ENCODE measurements around the gene GAS2L1. TPM values are rescaled to one million over a fixed set of nuclear protein-coding genes. Genes with fewer than 3 reads are reported as not detected.

Gene GAS2L1
- total and polyA plus RNA-seq, 2 experiments from 2014 or later: 5.2 to 9.5 TPM

DNA sequence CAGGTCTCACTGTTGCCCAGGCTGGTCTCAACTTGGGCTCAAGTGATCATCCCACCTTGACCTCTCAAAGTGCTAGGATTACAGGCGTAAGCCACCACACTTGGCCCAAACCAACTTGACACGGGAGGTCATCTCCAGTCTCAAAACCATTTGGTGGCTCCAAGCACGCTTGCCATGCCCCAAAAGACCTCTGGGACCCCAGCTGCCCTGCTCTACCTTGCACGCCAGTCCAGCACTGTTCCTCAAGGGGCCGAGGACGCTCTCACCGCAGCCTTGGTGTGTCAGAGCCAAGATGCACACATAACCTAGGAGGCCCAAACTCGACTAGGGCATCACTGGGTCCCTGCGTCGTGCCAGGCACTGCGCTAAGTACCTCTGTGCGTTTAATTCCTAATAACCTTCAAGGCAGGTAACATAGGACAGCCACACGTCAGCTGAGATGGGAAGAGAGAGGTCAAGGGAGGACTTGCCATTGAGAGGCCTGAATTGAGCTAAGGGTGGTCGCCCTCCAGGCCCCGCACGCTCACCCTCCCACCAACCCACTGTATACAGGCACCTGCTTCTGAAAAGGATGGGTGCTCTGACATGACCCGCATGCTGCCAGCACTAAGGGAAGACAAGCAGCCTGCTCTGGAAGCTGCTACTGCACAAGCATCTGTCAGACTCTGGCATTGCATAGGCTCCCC is 4.6 kb upstream of the GAS2L1 start:
- H3K4me3 ChIP-seq: no peak overlapping the region
- no peak for TF ChIP-seq CREB1 (CRISPR knock-in tag; IDR thresholded peaks at IDR 0.05; ENCODE audit: low read depth)
- TF ChIP-seq, protein P1, sequence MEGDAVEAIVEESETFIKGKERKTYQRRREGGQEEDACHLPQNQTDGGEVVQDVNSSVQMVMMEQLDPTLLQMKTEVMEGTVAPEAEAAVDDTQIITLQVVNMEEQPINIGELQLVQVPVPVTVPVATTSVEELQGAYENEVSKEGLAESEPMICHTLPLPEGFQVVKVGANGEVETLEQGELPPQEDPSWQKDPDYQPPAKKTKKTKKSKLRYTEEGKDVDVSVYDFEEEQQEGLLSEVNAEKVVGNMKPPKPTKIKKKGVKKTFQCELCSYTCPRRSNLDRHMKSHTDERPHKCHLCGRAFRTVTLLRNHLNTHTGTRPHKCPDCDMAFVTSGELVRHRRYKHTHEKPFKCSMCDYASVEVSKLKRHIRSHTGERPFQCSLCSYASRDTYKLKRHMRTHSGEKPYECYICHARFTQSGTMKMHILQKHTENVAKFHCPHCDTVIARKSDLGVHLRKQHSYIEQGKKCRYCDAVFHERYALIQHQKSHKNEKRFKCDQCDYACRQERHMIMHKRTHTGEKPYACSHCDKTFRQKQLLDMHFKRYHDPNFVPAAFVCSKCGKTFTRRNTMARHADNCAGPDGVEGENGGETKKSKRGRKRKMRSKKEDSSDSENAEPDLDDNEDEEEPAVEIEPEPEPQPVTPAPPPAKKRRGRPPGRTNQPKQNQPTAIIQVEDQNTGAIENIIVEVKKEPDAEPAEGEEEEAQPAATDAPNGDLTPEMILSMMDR (conservative IDR thresholded peaks at IDR 0.05; ENCODE audit: low read depth in 2 of 2): no peak
- TF ChIP-seq ZNF331 (CRISPR knock-in tag; IDR thresholded peaks at IDR 0.05; ENCODE audit: low read depth): no peak
- no peak; the same call in 1 of the 2 replicates for TF ChIP-seq POLR2AphosphoS5 (IDR thresholded peaks at IDR 0.05; ENCODE audit: low read depth)
- H3K4me1 ChIP-seq (ENCODE audit: insufficient read depth): peaks cover 10% of the 10 kb centered on the region; the same call in 1 of the 2 replicates
- H3K9me2 ChIP-seq (ENCODE audit: insufficient read depth): no peaks in the 10 kb centered on the region
- peaks cover 57% of the 10 kb centered on the region for H3F3A ChIP-seq (replicated peaks; ENCODE audit: low read depth)
- DNase-seq (ENCODE audit: low spot score) (no peak), ATAC-seq (no peak)
- H3K27me3 ChIP-seq (ENCODE audit: insufficient read depth): no peaks in the 10 kb centered on the region
- H2AFZ ChIP-seq: no peak overlapping the region
- Mint-ChIP-seq H3K9me3 (no peaks in the 10 kb centered on the region; the same call in 2 of the 3 replicates), H3K27me3 (ENCODE audit: insufficient read depth, low read depth, poor library complexity) (peaks cover 30% of the 10 kb centered on the region), H3K4me3 (no peak overlapping the region), H3K4me1 (peaks cover 25% of the 10 kb centered on the region), H3K36me3 (ENCODE audit: low read depth) (peaks cover 46% of the 10 kb centered on the region), H3K27ac (peak overlapping the region; percentile 57; the same call in 1 of the 2 replicates)
- peak overlapping the region; percentile 76; the same call in 1 of the 2 replicates for H3K27ac ChIP-seq (ENCODE audit: low read depth)
- peaks cover 37% of the 10 kb centered on the region for H3K36me3 ChIP-seq (ENCODE audit: insufficient read depth)
- H3K79me2 ChIP-seq (replicated peaks; ENCODE audit: insufficient read depth): 0 out of 2 replicates have a peak, but pooled peaks cover 3% of the 10 kb centered on the region
- H4K20me1 ChIP-seq (replicated peaks; ENCODE audit: insufficient read depth): peaks cover 15% of the 10 kb centered on the region
- H3K4me2 ChIP-seq: no peak overlapping the region

DNA sequence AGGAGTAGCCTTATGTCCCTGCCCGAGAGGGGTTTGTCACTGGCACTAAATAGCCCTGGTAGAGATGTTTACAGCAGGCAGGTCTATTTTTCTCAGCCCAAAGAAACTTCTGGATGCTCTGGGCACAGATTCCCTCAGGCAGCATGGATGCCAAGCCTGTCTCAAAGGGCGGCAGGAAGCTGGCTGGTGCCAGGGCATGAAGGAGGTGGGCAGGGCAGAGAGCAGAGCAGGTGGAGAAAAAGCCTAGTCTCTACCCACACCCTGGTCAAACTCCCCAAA is 4.1 kb upstream of the GAS2L1 start:
- Histone ChIP-seq H3F3A (replicated peaks; ENCODE audit: low read depth) (peaks cover 52% of the 10 kb centered on the region), H3K27me3 (ENCODE audit: insufficient read depth) (no peaks in the 10 kb centered on the region), H3K27ac (ENCODE audit: low read depth) (no peak overlapping the region), H3K79me2 (replicated peaks; ENCODE audit: insufficient read depth) (0 out of 2 replicates have a peak, but pooled peaks cover 3% of the 10 kb centered on the region), H4K20me1 (replicated peaks; ENCODE audit: insufficient read depth) (peaks cover 14% of the 10 kb centered on the region), H3K4me3 (no peak overlapping the region), H3K4me1 (ENCODE audit: insufficient read depth) (peaks cover 10% of the 10 kb centered on the region; the same call in 1 of the 2 replicates), H3K4me2 (no peak overlapping the region), H3K9me2 (ENCODE audit: insufficient read depth) (no peaks in the 10 kb centered on the region), H3K36me3 (ENCODE audit: insufficient read depth) (peaks cover 32% of the 10 kb centered on the region), H2AFZ (no peak overlapping the region)
- Mint-ChIP-seq H3K9me3 (no peaks in the 10 kb centered on the region; the same call in 2 of the 3 replicates), H3K27ac (no peak overlapping the region), H3K4me1 (peaks cover 26% of the 10 kb centered on the region), H3K36me3 (ENCODE audit: low read depth) (peaks cover 42% of the 10 kb centered on the region), H3K4me3 (no peak overlapping the region), H3K27me3 (ENCODE audit: insufficient read depth, low read depth, poor library complexity) (peaks cover 28% of the 10 kb centered on the region)
- ATAC-seq: no peak
- no peak for DNase-seq (ENCODE audit: low spot score)
- TF ChIP-seq EZH2 (IDR thresholded peaks at IDR 0.05; ENCODE audit: low read depth, unreplicated experiment) (no peak), STAT1 (IDR thresholded peaks at IDR 0.05; ENCODE audit: unreplicated experiment) (no peak), JUNB (IDR thresholded peaks at IDR 0.05; ENCODE audit: unreplicated experiment) (no peak), ZNF331 (CRISPR knock-in tag; IDR thresholded peaks at IDR 0.05; ENCODE audit: low read depth) (no peak)
- TF ChIP-seq, protein P2, sequence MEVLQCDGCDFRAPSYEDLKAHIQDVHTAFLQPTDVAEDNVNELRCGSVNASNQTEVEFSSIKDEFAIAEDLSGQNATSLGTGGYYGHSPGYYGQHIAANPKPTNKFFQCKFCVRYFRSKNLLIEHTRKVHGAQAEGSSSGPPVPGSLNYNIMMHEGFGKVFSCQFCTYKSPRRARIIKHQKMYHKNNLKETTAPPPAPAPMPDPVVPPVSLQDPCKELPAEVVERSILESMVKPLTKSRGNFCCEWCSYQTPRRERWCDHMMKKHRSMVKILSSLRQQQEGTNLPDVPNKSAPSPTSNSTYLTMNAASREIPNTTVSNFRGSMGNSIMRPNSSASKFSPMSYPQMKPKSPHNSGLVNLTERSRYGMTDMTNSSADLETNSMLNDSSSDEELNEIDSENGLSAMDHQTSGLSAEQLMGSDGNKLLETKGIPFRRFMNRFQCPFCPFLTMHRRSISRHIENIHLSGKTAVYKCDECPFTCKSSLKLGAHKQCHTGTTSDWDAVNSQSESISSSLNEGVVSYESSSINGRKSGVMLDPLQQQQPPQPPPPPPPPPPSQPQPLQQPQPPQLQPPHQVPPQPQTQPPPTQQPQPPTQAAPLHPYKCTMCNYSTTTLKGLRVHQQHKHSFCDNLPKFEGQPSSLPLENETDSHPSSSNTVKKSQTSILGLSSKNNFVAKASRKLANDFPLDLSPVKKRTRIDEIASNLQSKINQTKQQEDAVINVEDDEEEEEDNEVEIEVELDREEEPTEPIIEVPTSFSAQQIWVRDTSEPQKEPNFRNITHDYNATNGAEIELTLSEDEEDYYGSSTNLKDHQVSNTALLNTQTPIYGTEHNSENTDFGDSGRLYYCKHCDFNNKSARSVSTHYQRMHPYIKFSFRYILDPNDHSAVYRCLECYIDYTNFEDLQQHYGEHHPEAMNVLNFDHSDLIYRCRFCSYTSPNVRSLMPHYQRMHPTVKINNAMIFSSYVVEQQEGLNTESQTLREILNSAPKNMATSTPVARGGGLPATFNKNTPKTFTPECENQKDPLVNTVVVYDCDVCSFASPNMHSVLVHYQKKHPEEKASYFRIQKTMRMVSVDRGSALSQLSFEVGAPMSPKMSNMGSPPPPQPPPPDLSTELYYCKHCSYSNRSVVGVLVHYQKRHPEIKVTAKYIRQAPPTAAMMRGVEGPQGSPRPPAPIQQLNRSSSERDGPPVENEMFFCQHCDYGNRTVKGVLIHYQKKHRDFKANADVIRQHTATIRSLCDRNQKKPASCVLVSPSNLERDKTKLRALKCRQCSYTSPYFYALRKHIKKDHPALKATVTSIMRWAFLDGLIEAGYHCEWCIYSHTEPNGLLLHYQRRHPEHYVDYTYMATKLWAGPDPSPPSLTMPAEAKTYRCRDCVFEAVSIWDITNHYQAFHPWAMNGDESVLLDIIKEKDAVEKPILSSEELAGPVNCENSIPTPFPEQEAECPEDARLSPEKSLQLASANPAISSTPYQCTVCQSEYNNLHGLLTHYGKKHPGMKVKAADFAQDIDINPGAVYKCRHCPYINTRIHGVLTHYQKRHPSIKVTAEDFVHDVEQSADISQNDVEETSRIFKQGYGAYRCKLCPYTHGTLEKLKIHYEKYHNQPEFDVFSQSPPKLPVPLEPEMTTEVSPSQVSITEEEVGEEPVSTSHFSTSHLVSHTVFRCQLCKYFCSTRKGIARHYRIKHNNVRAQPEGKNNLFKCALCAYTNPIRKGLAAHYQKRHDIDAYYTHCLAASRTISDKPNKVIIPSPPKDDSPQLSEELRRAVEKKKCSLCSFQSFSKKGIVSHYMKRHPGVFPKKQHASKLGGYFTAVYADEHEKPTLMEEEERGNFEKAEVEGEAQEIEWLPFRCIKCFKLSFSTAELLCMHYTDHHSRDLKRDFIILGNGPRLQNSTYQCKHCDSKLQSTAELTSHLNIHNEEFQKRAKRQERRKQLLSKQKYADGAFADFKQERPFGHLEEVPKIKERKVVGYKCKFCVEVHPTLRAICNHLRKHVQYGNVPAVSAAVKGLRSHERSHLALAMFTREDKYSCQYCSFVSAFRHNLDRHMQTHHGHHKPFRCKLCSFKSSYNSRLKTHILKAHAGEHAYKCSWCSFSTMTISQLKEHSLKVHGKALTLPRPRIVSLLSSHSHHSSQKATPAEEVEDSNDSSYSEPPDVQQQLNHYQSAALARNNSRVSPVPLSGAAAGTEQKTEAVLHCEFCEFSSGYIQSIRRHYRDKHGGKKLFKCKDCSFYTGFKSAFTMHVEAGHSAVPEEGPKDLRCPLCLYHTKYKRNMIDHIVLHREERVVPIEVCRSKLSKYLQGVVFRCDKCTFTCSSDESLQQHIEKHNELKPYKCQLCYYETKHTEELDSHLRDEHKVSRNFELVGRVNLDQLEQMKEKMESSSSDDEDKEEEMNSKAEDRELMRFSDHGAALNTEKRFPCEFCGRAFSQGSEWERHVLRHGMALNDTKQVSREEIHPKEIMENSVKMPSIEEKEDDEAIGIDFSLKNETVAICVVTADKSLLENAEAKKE (CRISPR knock-in tag; IDR thresholded peaks at IDR 0.05): no peak
- TF ChIP-seq, protein P3, sequence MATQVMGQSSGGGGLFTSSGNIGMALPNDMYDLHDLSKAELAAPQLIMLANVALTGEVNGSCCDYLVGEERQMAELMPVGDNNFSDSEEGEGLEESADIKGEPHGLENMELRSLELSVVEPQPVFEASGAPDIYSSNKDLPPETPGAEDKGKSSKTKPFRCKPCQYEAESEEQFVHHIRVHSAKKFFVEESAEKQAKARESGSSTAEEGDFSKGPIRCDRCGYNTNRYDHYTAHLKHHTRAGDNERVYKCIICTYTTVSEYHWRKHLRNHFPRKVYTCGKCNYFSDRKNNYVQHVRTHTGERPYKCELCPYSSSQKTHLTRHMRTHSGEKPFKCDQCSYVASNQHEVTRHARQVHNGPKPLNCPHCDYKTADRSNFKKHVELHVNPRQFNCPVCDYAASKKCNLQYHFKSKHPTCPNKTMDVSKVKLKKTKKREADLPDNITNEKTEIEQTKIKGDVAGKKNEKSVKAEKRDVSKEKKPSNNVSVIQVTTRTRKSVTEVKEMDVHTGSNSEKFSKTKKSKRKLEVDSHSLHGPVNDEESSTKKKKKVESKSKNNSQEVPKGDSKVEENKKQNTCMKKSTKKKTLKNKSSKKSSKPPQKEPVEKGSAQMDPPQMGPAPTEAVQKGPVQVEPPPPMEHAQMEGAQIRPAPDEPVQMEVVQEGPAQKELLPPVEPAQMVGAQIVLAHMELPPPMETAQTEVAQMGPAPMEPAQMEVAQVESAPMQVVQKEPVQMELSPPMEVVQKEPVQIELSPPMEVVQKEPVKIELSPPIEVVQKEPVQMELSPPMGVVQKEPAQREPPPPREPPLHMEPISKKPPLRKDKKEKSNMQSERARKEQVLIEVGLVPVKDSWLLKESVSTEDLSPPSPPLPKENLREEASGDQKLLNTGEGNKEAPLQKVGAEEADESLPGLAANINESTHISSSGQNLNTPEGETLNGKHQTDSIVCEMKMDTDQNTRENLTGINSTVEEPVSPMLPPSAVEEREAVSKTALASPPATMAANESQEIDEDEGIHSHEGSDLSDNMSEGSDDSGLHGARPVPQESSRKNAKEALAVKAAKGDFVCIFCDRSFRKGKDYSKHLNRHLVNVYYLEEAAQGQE (IDR thresholded peaks at IDR 0.05; ENCODE audit: unreplicated experiment): no peak

Data from GM23338 (cell line).